ENCODE results near the gene MCM5. TPM values are rescaled to one million over a fixed set of nuclear protein-coding genes. Genes with fewer than 3 reads are reported as not detected.

Gene MCM5
- polyA plus RNA-seq, 3 donors: 23.4 to 39.8 (median 25.5) TPM

- Histone ChIP-seq H3K27me3 (ENCODE audit: control insufficient read depth in 2 of 2, insufficient read depth in 2 of 2, low read length in 2 of 2) (no peaks in the 10 kb centered on the region), H4K20me1 (ENCODE audit: insufficient read depth, low read length) (peaks cover 37% of the 10 kb centered on the region), H3K9me3 (replicated peaks in 1 of 2; ENCODE audit: control insufficient read depth in 1 of 2, insufficient read depth in 1 of 2, low read length in 2 of 2) (no peaks in the 10 kb centered on the region), H3K36me3 (replicated peaks in 1 of 2; ENCODE audit: control insufficient read depth in 1 of 2, insufficient read depth in 2 of 2, low read length in 2 of 2) (peaks cover 56 to 73% of the 10 kb centered on the region in 2 donors), H3K9ac (ENCODE audit: insufficient read depth, low read length, poor library complexity, severe bottlenecking) (no peak overlapping the region), H3K4me2 (replicated peaks; ENCODE audit: extremely low read depth, low read length, poor library complexity, severe bottlenecking) (no peak overlapping the region), H3K4me3 (replicated peaks in 1 of 3; ENCODE audit: low read depth in 2 of 3, low read length in 3 of 3) (no peak overlapping the region), H3K79me2 (ENCODE audit: insufficient read depth, low read length) (no peaks in the 10 kb centered on the region), H2AFZ (ENCODE audit: insufficient read depth, low read depth, low read length, poor library complexity, severe bottlenecking) (no peak overlapping the region), H3K27ac (ENCODE audit: low read depth in 1 of 2, low read length in 2 of 2) (no peak overlapping the region), H3K4me1 (ENCODE audit: control insufficient read depth in 1 of 2, insufficient read depth in 2 of 2, low read length in 2 of 2) (peaks cover 13 to 17% of the 10 kb centered on the region in 2 donors)
- intact Hi-C loops (cut with micrococcal nuclease): no loop called here
- peaks cover 0 to 5% (median 1%) of the 10 kb centered on the region in 3 donors for H3K27me3 Mint-ChIP-seq (ENCODE audit: low read depth in 3 of 3)
- 78% methylated on average over 2 of the region's 2 CpGs for WGBS (ENCODE audit: insufficient coverage)
- peak overlapping the region in 1 of 7 donors; percentile 6 for H3K27ac Mint-ChIP-seq
- H3K4me1 Mint-ChIP-seq: peaks cover 23% of the 10 kb centered on the region
- peaks cover 65 to 78% of the 10 kb centered on the region in 2 donors for H3K36me3 Mint-ChIP-seq
- DNase-seq: no peak
- peaks cover 0 to 3% (median 0%) of the 10 kb centered on the region in 7 donors for H3K9me3 Mint-ChIP-seq
- no peak overlapping the region for H3K4me3 Mint-ChIP-seq
- no peak for TF ChIP-seq CTCF (IDR thresholded peaks at IDR 0.05)
Measured at GRCh38 chr22:35392357-35392756, 7.6 kb upstream of the MCM5 start.

- Histone ChIP-seq H3K4me3 (replicated peaks in 1 of 3; ENCODE audit: low read depth in 2 of 3, low read length in 3 of 3) (no peak overlapping the region), H3K9me3 (replicated peaks in 1 of 2; ENCODE audit: control insufficient read depth in 1 of 2, insufficient read depth in 1 of 2, low read length in 2 of 2) (no peaks in the 10 kb centered on the region), H3K27ac (ENCODE audit: low read depth in 1 of 2, low read length in 2 of 2) (peak overlapping the region; percentile 1 to 11), H3K4me2 (replicated peaks; ENCODE audit: extremely low read depth, low read length, poor library complexity, severe bottlenecking) (no peak overlapping the region), H3K36me3 (replicated peaks in 1 of 2; ENCODE audit: control insufficient read depth in 1 of 2, insufficient read depth in 2 of 2, low read length in 2 of 2) (peaks cover 46 to 63% of the 10 kb centered on the region in 2 donors), H3K27me3 (ENCODE audit: control insufficient read depth in 2 of 2, insufficient read depth in 2 of 2, low read length in 2 of 2) (no peaks in the 10 kb centered on the region), H3K9ac (ENCODE audit: insufficient read depth, low read length, poor library complexity, severe bottlenecking) (no peak overlapping the region), H4K20me1 (ENCODE audit: insufficient read depth, low read length) (peaks cover 27% of the 10 kb centered on the region), H2AFZ (ENCODE audit: insufficient read depth, low read depth, low read length, poor library complexity, severe bottlenecking) (no peak overlapping the region), H3K4me1 (ENCODE audit: control insufficient read depth in 1 of 2, insufficient read depth in 2 of 2, low read length in 2 of 2) (peaks cover 20 to 27% of the 10 kb centered on the region in 2 donors), H3K79me2 (ENCODE audit: insufficient read depth, low read length) (no peaks in the 10 kb centered on the region)
- Mint-ChIP-seq H3K27ac (peak overlapping the region in 2 of 7 donors; percentile 51 to 69), H3K4me1 (peaks cover 25% of the 10 kb centered on the region), H3K4me3 (no peak overlapping the region), H3K9me3 (peaks cover 0 to 3% (median 0%) of the 10 kb centered on the region in 7 donors), H3K27me3 (ENCODE audit: low read depth in 3 of 3) (peaks cover 0 to 5% (median 1%) of the 10 kb centered on the region in 3 donors), H3K36me3 (peaks cover 56 to 69% of the 10 kb centered on the region in 2 donors)
- no peak for TF ChIP-seq CTCF (IDR thresholded peaks at IDR 0.05)
- intact Hi-C loops (cut with micrococcal nuclease): no loop called here
- WGBS (ENCODE audit: insufficient coverage): 96% methylated on average over 14 of the region's 16 CpGs
- no peak for DNase-seq
Measured at GRCh38 chr22:35393116-35394010, 6.6 kb upstream of the MCM5 start.
